Measurements from ENCODE around the gene ZNF175. TPM values are rescaled to one million over a fixed set of nuclear protein-coding genes. Genes with fewer than 3 reads are reported as not detected.

Gene ZNF175
- total RNA-seq, 2 donors from 2014 or later = 3.0 to 4.6 TPM

- H3K4me1 ChIP-seq = peaks cover 0 to 12% of the 10 kb centered on the region in 2 donors
- H3K27ac ChIP-seq = no peak overlapping the region
- no peak for DNase-seq (ENCODE audit: low spot score)
- TF ChIP-seq CTCF (IDR thresholded peaks at IDR 0.05) = no peak
- peak overlapping the region in 1 of 2 donors; percentile 61 for H3K4me3 ChIP-seq
- H3K27me3 ChIP-seq = no peaks in the 10 kb centered on the region
- peaks cover 21% of the 10 kb centered on the region for H3K36me3 ChIP-seq
- no peaks in the 10 kb centered on the region for H3K9me3 ChIP-seq
These were observed 1.3 kb downstream of the ZNF175 start for GRCh38 chr19:51572410-51572809.

GRCh38 chr19:51572908-51573307 lies 1.8 kb downstream of the ZNF175 start:
- H3K36me3 ChIP-seq = peaks cover 21% of the 10 kb centered on the region
- H3K4me1 ChIP-seq = peaks cover 0 to 12% of the 10 kb centered on the region in 2 donors
- H3K4me3 ChIP-seq = no peak overlapping the region
- DNase-seq (ENCODE audit: low spot score) = no peak
- TF ChIP-seq CTCF (IDR thresholded peaks at IDR 0.05) = no peak
- H3K27me3 ChIP-seq = no peaks in the 10 kb centered on the region
- no peak overlapping the region for H3K27ac ChIP-seq
- no peaks in the 10 kb centered on the region for H3K9me3 ChIP-seq

- DNase-seq (ENCODE audit: low spot score) = no peak
- H3K27me3 ChIP-seq = no peaks in the 10 kb centered on the region
- no peak overlapping the region for H3K4me3 ChIP-seq
- no peak overlapping the region for H3K27ac ChIP-seq
- no peak for TF ChIP-seq CTCF (IDR thresholded peaks at IDR 0.05)
- H3K4me1 ChIP-seq = peaks cover 0 to 12% of the 10 kb centered on the region in 2 donors
- peaks cover 21% of the 10 kb centered on the region for H3K36me3 ChIP-seq
- no peaks in the 10 kb centered on the region for H3K9me3 ChIP-seq
These were observed 2.2 kb downstream of the ZNF175 start for GRCh38 chr19:51573331-51573730.

DNA sequence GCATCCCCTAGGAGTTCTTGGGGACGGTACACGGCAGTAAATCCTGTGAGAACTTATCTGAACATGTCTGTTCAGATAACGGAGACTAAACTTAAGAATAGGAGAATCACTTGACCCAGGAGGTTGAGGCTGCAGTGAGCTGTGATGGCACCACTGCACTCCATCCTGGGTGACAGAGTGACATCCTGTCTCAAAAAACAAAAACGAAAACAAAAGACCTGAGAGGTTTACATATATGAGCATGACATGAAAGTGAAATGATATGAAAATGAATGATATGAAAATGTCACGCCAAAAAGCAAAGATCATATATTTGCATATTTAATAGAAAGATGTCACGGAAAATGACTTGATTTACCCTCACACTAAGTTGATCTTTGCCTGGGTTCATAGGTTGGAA lies 5.8 kb downstream of the ZNF175 start:
- Histone ChIP-seq H3K9me3 (no peaks in the 10 kb centered on the region), H3K27ac (no peak overlapping the region), H3K4me3 (no peak overlapping the region), H3K4me1 (peaks cover 0 to 9% of the 10 kb centered on the region in 2 donors), H3K36me3 (peaks cover 30% of the 10 kb centered on the region), H3K27me3 (no peaks in the 10 kb centered on the region)
- DNase-seq (ENCODE audit: low spot score) = no peak
- TF ChIP-seq CTCF (IDR thresholded peaks at IDR 0.05) = no peak

- Histone ChIP-seq H3K4me1 (no peaks in the 10 kb centered on the region), H3K27me3 (no peaks in the 10 kb centered on the region), H3K27ac (no peak overlapping the region), H3K36me3 (peaks cover 49% of the 10 kb centered on the region), H3K9me3 (peaks cover 0 to 20% of the 10 kb centered on the region in 2 donors), H3K4me3 (no peak overlapping the region)
- no peak for TF ChIP-seq CTCF (IDR thresholded peaks at IDR 0.05)
- no peak for DNase-seq (ENCODE audit: low spot score)
These were observed 15.1 kb downstream of the ZNF175 start for GRCh38 chr19:51586103-51586728.

DNA sequence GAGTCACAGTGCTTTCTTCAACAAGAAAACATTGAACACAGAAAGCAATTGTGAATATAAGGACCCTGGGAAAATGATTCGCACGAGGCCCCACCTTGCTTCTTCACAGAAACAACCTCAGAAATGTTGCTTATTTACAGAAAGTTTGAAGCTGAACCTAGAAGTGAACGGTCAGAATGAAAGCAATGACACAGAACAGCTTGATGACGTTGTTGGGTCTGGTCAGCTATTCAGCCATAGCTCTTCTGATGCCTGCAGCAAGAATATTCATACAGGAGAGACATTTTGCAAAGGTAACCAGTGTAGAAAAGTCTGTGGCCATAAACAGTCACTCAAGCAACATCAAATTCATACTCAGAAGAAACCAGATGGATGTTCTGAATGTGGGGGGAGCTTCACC lies 15.7 kb downstream of the ZNF175 start:
- Histone ChIP-seq H3K9me3 (peaks cover 0 to 20% of the 10 kb centered on the region in 2 donors), H3K27me3 (no peaks in the 10 kb centered on the region), H3K36me3 (peaks cover 43% of the 10 kb centered on the region), H3K4me3 (no peak overlapping the region), H3K4me1 (no peaks in the 10 kb centered on the region), H3K27ac (no peak overlapping the region)
- no peak for TF ChIP-seq CTCF (IDR thresholded peaks at IDR 0.05)
- no peak for DNase-seq (ENCODE audit: low spot score)

Data from right atrium auricular region (tissue), 2 donors.